ENCODE measurements around the gene AQP2. TPM values are rescaled to one million over a fixed set of nuclear protein-coding genes. Genes with fewer than 3 reads are reported as not detected.

The AQP2 gene
- total RNA-seq, 1 experiment from 2014 or later, result not detected

DNA sequence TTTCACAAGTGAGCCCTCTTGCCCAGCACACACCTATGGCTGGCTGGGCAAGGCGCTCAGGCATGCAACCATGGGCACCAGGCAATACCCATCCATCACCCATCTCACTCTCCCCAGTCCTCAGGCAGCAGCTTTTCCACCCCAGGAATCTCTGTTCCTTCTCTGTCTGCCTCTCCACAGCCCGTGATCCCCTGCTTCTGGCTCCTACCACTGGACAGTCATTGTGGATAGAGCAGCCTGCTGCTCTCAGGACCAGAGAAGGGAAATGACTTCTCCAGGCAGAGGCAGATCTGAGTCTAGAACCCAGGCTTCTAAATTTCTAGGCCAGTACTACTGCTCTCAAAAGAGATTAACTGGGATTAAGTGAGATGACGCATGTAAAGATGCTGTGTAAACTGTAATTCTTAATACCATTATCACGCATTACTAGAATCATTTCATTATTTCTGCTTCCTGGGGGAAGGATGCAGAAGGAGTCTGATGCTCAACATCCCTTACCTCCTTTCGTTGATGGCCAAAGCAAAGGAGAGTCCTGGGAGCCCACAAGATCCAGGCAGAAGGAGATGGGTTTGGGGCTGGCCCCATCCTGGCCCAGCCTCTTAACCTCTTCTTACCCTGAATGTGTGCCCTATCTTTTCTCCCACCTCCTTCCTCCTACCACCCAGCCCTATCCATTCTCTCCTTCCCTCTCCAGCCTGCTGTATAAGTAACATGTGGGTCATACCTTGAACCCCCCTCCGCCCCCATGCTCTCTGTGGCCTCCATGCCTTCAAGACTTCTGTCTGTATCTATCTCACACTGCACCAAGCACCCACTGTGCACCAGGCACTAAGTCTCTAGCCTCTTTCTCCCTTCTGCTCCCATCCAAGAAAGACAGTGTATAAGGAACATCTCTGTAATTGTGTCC is 6.4 kb downstream of the AQP2 start:
- RAD21 ChIA-PET (ENCODE audit: low non-redundant PET in 1 of 2, low total read pairs in 2 of 2, uncharacterized antibody in 2 of 2, unreplicated experiment in 2 of 2), result no interaction called here
- H3K27ac ChIP-seq (ENCODE audit: low read depth, low read length), result no peak overlapping the region

DNA sequence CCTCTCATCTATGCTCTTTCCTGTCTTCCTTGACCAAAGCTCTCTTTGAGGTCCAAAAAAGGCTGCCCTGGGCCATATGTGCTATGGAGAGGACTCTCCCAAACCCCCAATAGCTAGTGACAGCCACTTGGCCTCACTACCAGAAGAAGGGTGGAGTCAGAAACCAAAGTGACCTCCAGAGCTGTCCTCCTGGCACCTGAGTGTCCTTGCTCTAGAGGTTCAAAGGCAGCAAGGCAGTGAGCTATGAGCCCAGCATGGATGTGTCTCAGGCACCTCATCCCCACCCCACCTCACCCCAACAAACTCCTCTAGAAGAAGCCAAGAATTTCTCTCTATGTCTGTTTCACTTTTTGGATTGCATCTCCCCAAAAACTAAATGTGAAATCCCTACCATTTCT is 7.0 kb downstream of the AQP2 start:
- CTCF ChIA-PET, result interaction anchor here (3.6 to 3.7 kb wide), 2 partner anchors 10 to 12 kb away, joined by 25 to 32 read pairs; no protein-coding TSS in a partner anchor
- TF ChIP-seq, protein P1, sequence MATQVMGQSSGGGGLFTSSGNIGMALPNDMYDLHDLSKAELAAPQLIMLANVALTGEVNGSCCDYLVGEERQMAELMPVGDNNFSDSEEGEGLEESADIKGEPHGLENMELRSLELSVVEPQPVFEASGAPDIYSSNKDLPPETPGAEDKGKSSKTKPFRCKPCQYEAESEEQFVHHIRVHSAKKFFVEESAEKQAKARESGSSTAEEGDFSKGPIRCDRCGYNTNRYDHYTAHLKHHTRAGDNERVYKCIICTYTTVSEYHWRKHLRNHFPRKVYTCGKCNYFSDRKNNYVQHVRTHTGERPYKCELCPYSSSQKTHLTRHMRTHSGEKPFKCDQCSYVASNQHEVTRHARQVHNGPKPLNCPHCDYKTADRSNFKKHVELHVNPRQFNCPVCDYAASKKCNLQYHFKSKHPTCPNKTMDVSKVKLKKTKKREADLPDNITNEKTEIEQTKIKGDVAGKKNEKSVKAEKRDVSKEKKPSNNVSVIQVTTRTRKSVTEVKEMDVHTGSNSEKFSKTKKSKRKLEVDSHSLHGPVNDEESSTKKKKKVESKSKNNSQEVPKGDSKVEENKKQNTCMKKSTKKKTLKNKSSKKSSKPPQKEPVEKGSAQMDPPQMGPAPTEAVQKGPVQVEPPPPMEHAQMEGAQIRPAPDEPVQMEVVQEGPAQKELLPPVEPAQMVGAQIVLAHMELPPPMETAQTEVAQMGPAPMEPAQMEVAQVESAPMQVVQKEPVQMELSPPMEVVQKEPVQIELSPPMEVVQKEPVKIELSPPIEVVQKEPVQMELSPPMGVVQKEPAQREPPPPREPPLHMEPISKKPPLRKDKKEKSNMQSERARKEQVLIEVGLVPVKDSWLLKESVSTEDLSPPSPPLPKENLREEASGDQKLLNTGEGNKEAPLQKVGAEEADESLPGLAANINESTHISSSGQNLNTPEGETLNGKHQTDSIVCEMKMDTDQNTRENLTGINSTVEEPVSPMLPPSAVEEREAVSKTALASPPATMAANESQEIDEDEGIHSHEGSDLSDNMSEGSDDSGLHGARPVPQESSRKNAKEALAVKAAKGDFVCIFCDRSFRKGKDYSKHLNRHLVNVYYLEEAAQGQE (IDR thresholded peaks at IDR 0.05; ENCODE audit: low read depth), result no peak
- TF ChIP-seq, protein P2, sequence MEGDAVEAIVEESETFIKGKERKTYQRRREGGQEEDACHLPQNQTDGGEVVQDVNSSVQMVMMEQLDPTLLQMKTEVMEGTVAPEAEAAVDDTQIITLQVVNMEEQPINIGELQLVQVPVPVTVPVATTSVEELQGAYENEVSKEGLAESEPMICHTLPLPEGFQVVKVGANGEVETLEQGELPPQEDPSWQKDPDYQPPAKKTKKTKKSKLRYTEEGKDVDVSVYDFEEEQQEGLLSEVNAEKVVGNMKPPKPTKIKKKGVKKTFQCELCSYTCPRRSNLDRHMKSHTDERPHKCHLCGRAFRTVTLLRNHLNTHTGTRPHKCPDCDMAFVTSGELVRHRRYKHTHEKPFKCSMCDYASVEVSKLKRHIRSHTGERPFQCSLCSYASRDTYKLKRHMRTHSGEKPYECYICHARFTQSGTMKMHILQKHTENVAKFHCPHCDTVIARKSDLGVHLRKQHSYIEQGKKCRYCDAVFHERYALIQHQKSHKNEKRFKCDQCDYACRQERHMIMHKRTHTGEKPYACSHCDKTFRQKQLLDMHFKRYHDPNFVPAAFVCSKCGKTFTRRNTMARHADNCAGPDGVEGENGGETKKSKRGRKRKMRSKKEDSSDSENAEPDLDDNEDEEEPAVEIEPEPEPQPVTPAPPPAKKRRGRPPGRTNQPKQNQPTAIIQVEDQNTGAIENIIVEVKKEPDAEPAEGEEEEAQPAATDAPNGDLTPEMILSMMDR (IDR thresholded peaks at IDR 0.05 in 2 of 3, conservative IDR thresholded peaks at IDR 0.05 in 1 of 3; ENCODE audit: borderline replicate concordance in 1 of 3, insufficient read depth in 1 of 3, low read depth in 2 of 3, low read length in 2 of 3), result no peak
- no peak for TF ChIP-seq EZH2 (IDR thresholded peaks at IDR 0.05)
- TF ChIP-seq, protein P3, sequence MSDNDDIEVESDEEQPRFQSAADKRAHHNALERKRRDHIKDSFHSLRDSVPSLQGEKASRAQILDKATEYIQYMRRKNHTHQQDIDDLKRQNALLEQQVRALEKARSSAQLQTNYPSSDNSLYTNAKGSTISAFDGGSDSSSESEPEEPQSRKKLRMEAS (IDR thresholded peaks at IDR 0.05), result no peak
- TF ChIP-seq ZFX (IDR thresholded peaks at IDR 0.05), result no peak
- TF ChIP-seq TCF7L2 (IDR thresholded peaks at IDR 0.05; ENCODE audit: borderline replicate concordance, extremely low read depth, insufficient read depth, insufficient read length), result no peak
- TF ChIP-seq JUND (IDR thresholded peaks at IDR 0.05), result no peak
- TF ChIP-seq CBX3 (IDR thresholded peaks at IDR 0.05; ENCODE audit: low read depth), result no peak
- TF ChIP-seq SP1 (IDR thresholded peaks at IDR 0.05; ENCODE audit: low read depth), result no peak
- TF ChIP-seq, protein P4, sequence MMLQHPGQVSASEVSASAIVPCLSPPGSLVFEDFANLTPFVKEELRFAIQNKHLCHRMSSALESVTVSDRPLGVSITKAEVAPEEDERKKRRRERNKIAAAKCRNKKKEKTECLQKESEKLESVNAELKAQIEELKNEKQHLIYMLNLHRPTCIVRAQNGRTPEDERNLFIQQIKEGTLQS (IDR thresholded peaks at IDR 0.05), result no peak
- no peak for TF ChIP-seq CEBPB (IDR thresholded peaks at IDR 0.05; ENCODE audit: low read depth)
- no peak for TF ChIP-seq POLR2A (IDR thresholded peaks at IDR 0.05; ENCODE audit: borderline replicate concordance, extremely low read depth, insufficient read depth, insufficient read length)

More for the DNA sequence above, 6.4 kb downstream of the AQP2 start:
- Histone ChIP-seq H2AFZ (ENCODE audit: low read depth, low read length, poor library complexity, severe bottlenecking) (no peak overlapping the region), H3K9me2 (ENCODE audit: insufficient read depth) (no peaks in the 10 kb centered on the region), H3K9me3 (ENCODE audit: control insufficient read depth in 1 of 2, insufficient read depth in 1 of 2, low read depth in 1 of 2, low read length in 2 of 2) (no peaks in the 10 kb centered on the region), H3K27me3 (ENCODE audit: insufficient read depth, low read length) (no peaks in the 10 kb centered on the region), H3K36me3 (ENCODE audit: control insufficient read depth in 1 of 2, insufficient read depth in 2 of 2, low read length in 2 of 2) (no peaks in the 10 kb centered on the region), H3K4me1 (ENCODE audit: control insufficient read depth in 1 of 2, insufficient read depth in 2 of 2, low read length in 2 of 2) (peaks cover 20 to 21% of the 10 kb centered on the region in 2 experiments), H3K4me3 (replicated peaks in 1 of 2; ENCODE audit: low read depth in 1 of 2, low read length in 2 of 2) (no peak overlapping the region), H3K79me2 (ENCODE audit: insufficient read depth, low read length) (no peaks in the 10 kb centered on the region), H4K20me1 (ENCODE audit: insufficient read depth) (no peaks in the 10 kb centered on the region), H3K4me2 (ENCODE audit: low read length) (no peak overlapping the region), H3K9ac (ENCODE audit: low read length) (no peak overlapping the region)
- ChIA-PET POLR2A (no interaction called here), CTCF (interaction anchor here (3.6 to 3.7 kb wide), 2 partner anchors 11 kb away, joined by 25 to 32 read pairs; no protein-coding TSS in a partner anchor)
- TF ChIP-seq TCF7L2 (IDR thresholded peaks at IDR 0.05; ENCODE audit: borderline replicate concordance, extremely low read depth, insufficient read depth, insufficient read length), result no peak
- no peak for TF ChIP-seq EZH2 (IDR thresholded peaks at IDR 0.05)
- no peak for TF ChIP-seq POLR2AphosphoS5 (IDR thresholded peaks at IDR 0.05; ENCODE audit: low read depth, low read length)
- TF ChIP-seq FOSL1 (IDR thresholded peaks at IDR 0.05; ENCODE audit: low read depth), result no peak
- TF ChIP-seq ZFX (IDR thresholded peaks at IDR 0.05), result no peak
- no peak for ATAC-seq
- DNase-seq (ENCODE audit: low read depth, low spot score), result no peak
- intact Hi-C loops (cut with micrococcal nuclease), result no loop called here
- no TSS peak for BruUV-seq (replicated peaks)

More for the DNA sequence above, 7.0 kb downstream of the AQP2 start:
- DNase-seq (ENCODE audit: low read depth, low spot score) (no peak), ATAC-seq (no peak)
- Histone ChIP-seq H3K27me3 (ENCODE audit: insufficient read depth, low read length) (no peaks in the 10 kb centered on the region), H3K9ac (ENCODE audit: low read length) (no peak overlapping the region), H3K9me2 (ENCODE audit: insufficient read depth) (no peaks in the 10 kb centered on the region), H3K4me2 (ENCODE audit: low read length) (no peak overlapping the region), H4K20me1 (ENCODE audit: insufficient read depth) (no peaks in the 10 kb centered on the region), H3K36me3 (ENCODE audit: control insufficient read depth in 1 of 2, insufficient read depth in 2 of 2, low read length in 2 of 2) (no peaks in the 10 kb centered on the region), H3K9me3 (ENCODE audit: control insufficient read depth in 1 of 2, insufficient read depth in 1 of 2, low read depth in 1 of 2, low read length in 2 of 2) (no peaks in the 10 kb centered on the region), H2AFZ (ENCODE audit: low read depth, low read length, poor library complexity, severe bottlenecking) (no peak overlapping the region), H3K4me3 (replicated peaks in 1 of 2; ENCODE audit: low read depth in 1 of 2, low read length in 2 of 2) (no peak overlapping the region), H3K79me2 (ENCODE audit: insufficient read depth, low read length) (no peaks in the 10 kb centered on the region), H3K4me1 (ENCODE audit: control insufficient read depth in 1 of 2, insufficient read depth in 2 of 2, low read length in 2 of 2) (peaks cover 21 to 26% of the 10 kb centered on the region in 2 experiments), H3K27ac (ENCODE audit: low read depth, low read length) (no peak overlapping the region)
- RAD21 ChIA-PET (ENCODE audit: low non-redundant PET in 1 of 2, low total read pairs in 2 of 2, uncharacterized antibody in 2 of 2, unreplicated experiment in 2 of 2), result no interaction called here
- intact Hi-C loops (cut with micrococcal nuclease), result no loop called here
- POLR2A ChIA-PET, result no interaction called here
- no TSS peak for BruUV-seq (replicated peaks)

Data from HCT116 (cell line).